ENCODE measurements around the gene EXOC2.

The EXOC2 gene

DNA sequence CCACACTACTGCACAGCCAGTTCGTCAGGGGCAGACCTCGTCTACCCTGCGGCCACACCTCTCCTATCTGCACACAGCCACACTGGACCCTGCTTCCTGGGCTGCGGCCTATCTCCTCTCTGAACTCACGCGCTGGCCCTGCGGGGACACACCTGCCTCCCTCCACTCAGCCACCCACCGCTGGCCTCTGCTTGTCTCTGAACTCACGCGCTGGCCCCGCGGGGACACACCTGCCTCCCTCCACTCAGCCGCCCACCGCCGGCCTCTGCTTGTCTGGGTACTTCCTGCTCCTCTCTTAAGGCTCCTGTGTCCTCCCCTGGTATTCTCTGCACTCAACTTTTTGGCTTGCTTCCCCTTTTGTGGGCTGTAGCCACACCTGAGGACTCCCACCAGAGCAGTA is 88.4 kb downstream of the EXOC2 start:
- H3K4me3 ChIP-seq (ENCODE audit: low read depth, low read length), result no peak overlapping the region
- TF ChIP-seq, protein P1, sequence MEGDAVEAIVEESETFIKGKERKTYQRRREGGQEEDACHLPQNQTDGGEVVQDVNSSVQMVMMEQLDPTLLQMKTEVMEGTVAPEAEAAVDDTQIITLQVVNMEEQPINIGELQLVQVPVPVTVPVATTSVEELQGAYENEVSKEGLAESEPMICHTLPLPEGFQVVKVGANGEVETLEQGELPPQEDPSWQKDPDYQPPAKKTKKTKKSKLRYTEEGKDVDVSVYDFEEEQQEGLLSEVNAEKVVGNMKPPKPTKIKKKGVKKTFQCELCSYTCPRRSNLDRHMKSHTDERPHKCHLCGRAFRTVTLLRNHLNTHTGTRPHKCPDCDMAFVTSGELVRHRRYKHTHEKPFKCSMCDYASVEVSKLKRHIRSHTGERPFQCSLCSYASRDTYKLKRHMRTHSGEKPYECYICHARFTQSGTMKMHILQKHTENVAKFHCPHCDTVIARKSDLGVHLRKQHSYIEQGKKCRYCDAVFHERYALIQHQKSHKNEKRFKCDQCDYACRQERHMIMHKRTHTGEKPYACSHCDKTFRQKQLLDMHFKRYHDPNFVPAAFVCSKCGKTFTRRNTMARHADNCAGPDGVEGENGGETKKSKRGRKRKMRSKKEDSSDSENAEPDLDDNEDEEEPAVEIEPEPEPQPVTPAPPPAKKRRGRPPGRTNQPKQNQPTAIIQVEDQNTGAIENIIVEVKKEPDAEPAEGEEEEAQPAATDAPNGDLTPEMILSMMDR (conservative IDR thresholded peaks at IDR 0.05; ENCODE audit: low read depth, low read length), result no peak
- DNase-seq (ENCODE audit: low read depth), result no peak

DNA sequence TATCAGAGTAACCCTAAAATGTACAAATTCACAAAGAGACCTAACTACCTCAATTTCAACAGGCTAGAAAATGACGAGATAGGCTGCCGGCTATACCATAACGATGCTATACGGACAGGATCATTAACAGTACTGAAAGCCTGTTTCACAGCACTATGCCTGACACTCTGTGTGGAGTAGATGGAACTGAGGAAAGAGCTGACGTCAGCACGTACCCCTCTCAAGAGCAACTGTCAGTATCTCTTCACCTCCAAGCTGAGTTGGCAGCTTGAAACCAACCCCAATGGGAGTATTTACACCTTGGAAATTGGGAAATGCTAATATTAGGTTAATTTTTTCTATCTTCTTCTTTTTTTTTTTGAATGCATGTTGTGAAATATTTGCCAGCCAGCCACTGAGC is 89.7 kb downstream of the EXOC2 start:
- TF ChIP-seq, protein P1 (conservative IDR thresholded peaks at IDR 0.05; ENCODE audit: low read depth, low read length), result no peak
- DNase-seq (ENCODE audit: low read depth), result no peak
- H3K4me3 ChIP-seq (ENCODE audit: low read depth, low read length), result no peak overlapping the region

DNA sequence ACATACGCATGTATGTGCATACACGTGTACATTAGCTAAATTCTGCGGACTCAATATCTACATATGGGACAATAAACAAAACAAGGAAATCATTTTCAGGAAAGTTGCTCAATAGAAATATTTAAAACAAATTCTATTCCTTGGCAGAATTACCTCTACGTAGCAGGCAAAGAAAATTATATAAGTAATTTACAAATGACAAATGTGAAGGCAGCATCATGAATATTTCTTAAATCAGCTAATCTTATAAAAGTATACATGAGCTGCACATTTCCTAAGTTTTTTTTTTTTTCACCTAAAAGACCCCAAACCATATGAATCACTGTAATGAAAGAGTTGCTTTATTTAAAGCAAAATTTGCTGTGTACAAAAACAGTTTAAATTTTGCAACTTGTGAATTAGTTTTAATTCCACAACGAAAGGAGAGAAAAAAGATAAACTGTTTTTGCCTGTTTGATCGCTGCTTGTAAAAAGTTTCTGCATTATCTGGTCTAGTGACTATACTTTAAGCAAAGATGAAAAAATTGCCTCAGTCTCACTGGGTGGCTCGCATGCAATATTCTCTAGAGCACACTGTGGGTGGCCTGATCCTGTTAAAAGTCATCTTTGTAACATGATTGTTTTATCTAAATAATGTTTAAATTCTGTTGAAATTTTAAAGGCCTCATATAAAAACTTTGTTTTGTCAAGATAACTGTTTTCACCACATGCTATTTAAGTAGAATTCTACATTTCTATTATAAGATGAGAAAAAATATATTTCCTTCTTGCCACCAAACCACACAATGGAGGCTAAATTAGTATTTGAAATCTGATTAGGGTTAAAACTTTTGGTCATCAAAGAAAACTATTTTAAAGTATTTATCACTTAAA is 93.1 kb downstream of the EXOC2 start:
- no peak for DNase-seq (ENCODE audit: low read depth)
- H3K4me3 ChIP-seq (ENCODE audit: low read depth, low read length), result no peak overlapping the region
- TF ChIP-seq, protein P1 (conservative IDR thresholded peaks at IDR 0.05; ENCODE audit: low read depth, low read length), result no peak

DNA sequence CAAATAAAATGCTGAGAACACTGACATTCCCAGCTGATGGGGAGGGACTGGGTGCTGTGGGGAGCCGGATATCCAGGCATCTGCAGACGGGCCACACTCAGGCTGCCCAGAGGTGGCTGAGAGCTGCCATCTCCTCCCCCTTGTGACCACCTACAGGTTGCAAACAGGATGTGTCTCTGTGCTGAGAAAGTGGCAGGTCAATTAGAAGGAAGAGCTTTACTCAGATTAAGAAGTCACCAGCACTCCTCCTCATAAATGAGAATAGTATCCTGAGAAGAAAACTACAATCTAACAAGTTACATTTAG is 99.1 kb downstream of the EXOC2 start:
- DNase-seq (ENCODE audit: low read depth), result no peak
- no peak overlapping the region for H3K4me3 ChIP-seq (ENCODE audit: low read depth, low read length)
- TF ChIP-seq, protein P1 (conservative IDR thresholded peaks at IDR 0.05; ENCODE audit: low read depth, low read length), result no peak

DNA sequence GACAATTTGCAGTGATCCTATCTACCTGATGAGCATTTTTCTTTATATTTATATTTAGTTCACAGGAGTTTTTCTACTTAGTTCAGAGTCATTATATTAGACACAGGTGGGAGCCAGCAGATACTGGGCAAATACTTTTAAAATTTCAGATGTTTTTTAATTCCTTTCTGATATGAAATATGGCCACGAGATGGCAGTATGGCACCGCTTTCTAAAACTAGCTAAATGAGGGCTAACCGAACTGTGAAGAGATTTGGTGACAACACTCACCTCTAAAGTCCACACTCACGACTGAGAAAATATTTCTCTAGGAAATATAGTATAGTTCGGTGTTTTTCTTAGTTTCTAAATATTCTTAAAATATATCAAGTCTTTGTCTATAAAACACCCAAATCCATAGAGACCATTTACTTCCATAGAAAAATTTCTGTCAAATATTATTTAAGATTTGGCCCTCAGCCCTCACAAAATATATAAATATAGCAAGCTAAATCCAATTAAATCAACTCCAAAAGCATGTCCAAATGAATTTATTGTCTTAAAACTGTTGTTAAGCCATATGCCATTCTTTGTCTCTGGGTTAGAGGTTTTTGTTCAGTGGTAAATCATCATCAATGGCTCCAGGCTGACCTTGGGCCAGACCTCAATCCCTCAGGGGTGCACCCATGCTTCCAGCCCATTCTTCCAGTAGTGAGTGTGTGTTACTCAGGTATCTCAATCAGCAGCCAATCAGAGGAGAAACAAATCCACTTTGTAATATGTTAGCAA is 99.6 kb downstream of the EXOC2 start:
- no peak overlapping the region for H3K4me3 ChIP-seq (ENCODE audit: low read depth, low read length)
- peak; percentile 76 for DNase-seq (ENCODE audit: low read depth)
- TF ChIP-seq, protein P1 (conservative IDR thresholded peaks at IDR 0.05; ENCODE audit: low read depth, low read length), result peak; percentile 66

DNA sequence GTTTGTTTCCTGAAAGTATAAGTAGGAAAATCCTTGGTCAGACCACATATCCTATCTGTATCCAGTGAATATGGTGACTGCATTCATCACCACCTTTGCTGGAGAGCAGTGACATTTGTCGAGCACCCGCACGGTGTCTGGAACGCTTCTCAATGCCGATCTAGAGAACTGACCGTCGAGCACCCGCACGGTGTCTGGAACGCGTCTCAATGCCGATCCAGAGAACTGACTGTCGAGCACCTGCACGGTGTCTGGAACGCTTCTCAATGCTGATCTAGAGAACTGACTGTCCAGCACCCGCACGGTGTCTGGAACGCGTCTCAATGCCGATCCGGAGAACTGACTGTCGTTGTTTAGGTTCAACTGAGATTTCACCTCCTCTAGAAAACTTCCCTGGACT is 103.8 kb downstream of the EXOC2 start:
- H3K4me3 ChIP-seq (ENCODE audit: low read depth, low read length), result no peak overlapping the region
- no peak for DNase-seq (ENCODE audit: low read depth)
- TF ChIP-seq, protein P1 (conservative IDR thresholded peaks at IDR 0.05; ENCODE audit: low read depth, low read length), result no peak
